Skin of body (tissue), 2 donors: ENCODE data around the gene CST7. TPM values are rescaled to one million over a fixed set of nuclear protein-coding genes. Genes with fewer than 3 reads are reported as not detected.

Source experiments
- DNase-seq: peaks from one replicate; lab custom pipeline; 2025; lab: John Stamatoyannopoulos, UW
- total RNA-seq: library from RNA; depleted of rRNA; stranded (reverse); fragments of >200 nt; gene quantifications from one replicate; pipeline ENCODE4 v1.2.3, GENCODE V29; 2014

Gene CST7
- total RNA-seq, 1 donor from 2014 or later, result 9.4 TPM

DNA sequence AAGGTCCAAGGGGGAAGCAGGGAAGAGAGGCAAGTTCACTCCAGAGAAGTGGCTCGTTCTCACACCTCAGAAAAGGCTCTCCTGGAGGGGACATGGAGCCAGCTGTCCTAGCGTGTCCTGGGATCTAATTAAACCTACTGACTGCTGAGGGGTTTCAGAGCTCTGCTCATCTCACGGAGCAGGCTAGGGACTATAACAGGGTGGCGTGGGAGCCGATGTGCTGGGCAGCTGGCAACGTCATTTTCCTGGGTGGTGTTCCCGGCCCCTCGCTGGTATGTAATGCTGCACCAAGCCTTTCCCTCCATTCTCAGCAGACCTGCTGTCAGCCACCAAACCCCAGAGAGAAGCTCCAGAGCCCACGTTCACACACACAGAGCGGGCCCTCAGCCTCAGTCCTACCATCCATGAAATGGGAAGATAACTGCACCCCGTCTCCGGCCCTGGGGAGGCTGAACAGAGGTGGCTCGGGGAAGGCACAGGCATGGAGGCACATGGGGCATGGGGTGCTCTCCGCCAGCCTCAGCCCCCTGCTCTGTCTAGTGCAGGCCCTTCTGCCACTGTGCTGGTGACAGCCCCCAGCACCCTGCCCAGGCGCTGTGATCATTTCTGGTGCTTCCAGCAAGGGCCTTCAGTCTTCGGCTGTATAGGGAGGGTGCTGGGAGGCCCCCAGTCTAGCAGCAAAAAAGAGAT, 1.9 kb downstream of the CST7 start:
- no peak for DNase-seq

GRCh38 chr20:24951536-24952083, 2.5 kb downstream of the CST7 start:
- DNase-seq, result no peak

GRCh38 chr20:24952376-24953208, 3.5 kb downstream of the CST7 start:
- no peak for DNase-seq

DNA sequence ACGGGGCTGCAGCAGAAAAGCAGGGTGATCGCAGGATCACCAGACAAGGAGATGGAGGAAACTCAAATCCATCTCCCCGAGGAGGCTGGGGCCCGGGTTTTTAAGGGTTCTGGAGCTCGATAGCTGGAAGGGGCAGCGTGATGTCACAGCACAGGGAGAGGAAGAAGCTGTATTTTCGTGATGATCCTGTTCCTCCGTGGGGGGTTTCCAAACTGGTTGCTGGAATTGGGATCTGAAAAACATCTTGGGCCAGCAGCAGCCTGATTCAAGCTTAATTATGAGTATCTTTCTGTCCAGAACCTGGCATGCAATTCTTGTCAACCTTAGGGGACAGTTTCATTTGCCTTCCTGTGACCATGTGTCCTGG, 4.1 kb downstream of the CST7 start:
- no peak for DNase-seq

DNA sequence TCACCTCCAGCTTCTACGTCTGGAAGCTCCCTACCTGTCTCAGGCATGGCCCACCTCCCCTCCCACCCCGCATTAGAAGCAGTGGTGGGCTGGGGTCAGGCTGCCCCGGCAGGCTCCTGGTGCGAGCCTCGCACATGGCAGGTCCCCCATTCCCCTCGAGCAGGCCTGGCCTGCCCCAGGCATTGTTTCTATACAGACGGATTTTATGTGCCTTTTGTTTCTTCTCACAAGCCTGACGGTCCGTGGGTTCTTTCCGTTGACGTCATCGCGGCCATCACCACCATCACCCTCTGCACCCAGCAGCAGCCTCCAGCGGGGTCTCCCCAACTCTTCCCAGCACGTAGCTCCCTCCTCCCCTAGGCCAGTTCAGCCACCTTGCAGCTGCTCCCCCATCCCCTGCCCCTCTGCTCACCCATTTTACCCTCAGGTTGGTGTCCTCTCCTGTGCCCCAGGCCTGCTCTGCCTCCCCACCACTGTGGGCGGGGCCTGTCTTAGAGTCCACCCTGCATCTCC, 4.6 kb downstream of the CST7 start:
- DNase-seq, result no peak

DNA sequence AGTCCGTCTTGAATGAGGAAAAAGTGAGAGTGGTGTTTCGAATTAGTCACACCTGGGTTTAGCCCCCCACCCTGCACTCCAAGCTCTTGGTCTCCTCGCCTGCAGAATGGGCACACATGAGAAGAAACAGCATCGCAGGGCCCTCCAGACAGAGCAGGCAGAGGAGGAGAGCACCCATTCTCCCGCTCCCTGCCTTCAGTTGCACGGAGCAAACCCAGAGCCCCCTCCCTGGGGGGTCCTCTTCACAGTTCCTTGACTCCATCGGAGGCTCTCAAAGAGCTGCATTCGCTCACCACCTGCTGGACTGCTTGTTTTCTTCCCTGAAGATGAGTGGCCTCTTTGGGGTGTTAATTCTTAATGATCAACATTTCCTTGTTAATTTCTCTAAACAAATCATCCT, 5.1 kb downstream of the CST7 start:
- no peak for DNase-seq

DNA sequence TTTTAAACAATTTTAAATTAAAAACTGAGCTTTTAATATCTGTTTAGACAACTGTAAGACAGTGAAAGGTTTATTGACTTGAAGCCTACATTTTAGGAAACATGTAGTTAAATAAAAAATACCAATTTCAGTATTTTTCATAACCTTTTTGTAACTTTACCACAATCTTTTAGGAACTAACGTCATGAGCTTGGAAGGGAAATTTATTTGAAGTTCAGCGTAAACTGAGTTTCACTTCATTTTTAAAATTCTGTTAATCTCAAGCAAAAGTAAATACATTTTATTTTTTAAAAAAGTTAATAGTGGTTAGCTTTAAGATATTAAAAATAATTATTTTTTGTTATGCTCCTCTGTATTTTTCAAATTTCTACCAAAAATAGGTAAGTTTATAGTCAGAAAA, 5.5 kb downstream of the CST7 start:
- DNase-seq, result no peak

GRCh38 chr20:24955045-24955444, 6.0 kb downstream of the CST7 start:
- DNase-seq, result no peak

GRCh38 chr20:24956001-24956841, 7.2 kb downstream of the CST7 start:
- no peak for DNase-seq

DNA sequence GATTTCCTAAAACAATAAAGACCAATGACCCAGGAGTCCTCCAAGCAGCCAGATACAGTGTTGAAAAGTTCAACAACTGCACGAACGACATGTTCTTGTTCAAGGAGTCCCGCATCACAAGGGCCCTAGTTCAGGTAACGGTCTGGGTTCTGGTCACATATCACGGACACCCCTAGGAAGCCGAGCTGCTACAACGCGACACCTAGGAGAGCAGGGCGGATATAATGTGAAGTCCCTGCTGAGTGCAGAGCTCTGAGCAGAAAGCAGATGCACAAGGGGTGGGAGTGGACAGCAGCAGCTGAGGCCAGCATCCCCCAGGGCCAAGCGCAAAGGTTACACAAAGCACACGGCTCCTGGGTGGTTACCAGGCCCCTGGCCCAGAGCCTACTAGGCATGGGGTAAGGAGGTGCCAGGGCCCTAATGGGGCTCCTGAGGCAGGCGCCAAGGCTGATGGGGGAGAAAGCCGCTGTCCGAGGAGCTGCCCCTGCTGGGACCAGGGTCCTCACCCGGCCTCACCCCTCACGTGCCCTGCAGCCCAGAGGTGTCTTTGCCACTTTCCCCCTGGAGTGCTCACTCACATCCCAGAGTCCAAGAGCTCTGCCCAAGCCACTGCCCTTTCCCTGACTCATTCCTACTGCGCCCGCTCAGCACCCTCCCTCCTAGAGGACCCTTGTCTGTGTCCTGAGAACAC, 8.4 kb downstream of the CST7 start:
- DNase-seq, result no peak

DNA sequence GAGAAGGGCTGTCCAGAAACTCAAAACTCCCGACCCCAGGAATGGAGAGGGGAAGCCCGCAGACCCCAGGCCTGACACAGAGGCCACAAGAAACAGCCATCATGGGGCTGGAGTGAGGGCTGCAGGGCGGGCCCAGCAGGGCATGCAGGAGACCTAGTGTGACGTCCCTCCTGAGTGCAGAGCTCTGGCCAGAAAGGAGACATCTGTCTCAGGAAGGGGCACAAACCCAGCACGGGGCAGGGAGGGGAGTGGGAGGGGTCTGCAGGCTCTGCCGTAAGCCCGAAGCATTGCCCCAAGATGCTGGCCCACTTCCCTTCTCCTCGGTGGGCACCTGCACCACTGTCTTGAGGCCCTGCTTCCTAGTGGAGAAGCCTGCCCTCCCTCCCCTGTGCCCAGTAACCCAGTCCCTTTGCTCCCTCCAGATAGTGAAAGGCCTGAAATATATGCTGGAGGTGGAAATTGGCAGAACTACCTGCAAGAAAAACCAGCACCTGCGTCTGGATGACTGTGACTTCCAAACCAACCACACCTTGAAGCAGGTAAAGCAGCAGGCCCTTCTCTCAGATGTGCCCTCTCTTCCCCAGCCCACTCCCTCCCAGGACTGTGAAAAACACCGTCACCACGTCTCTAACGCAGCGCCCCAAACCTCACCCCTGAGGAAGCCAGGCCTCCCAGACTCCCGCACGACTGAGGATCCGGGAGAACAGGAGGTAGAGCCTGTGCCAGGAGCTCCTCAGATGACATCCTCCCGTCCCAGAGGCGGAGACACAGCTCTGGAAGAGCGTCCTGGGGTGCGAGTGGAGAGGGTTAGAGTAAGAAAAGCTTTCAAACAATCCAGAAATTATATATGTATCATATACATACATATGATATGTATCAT, 9.7 kb downstream of the CST7 start:
- DNase-seq, result no peak

DNA sequence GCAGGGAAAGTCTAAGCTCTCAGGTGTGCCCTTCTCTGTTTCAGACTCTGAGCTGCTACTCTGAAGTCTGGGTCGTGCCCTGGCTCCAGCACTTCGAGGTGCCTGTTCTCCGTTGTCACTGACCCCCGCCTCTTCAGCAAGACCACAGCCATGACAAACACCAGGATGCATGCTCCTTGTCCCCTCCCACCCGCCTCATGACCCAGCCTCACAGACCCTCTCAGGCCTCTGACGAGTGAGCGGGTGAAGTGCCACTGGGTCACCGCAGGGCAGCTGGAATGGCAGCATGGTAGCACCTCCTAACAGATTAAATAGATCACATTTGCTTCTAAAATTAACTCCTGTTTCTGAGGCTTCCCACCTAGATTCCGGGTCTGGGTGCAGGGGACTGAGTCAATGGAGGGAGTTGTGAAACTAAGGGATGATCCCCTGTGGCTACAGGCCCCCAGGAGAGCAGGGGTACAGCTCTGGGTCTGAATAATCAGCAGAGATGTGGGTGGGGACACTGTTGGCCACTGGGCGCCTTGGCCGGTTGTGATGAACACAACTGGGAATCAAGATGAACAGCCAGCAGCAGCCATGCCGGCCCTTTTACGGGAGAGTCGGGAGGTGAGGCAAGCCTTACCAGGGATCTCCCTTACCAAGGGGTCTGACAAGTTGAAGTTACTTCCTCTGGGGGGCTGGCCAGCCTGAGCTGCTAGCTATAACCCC, 10.7 kb downstream of the CST7 start:
- DNase-seq, result no peak

DNA sequence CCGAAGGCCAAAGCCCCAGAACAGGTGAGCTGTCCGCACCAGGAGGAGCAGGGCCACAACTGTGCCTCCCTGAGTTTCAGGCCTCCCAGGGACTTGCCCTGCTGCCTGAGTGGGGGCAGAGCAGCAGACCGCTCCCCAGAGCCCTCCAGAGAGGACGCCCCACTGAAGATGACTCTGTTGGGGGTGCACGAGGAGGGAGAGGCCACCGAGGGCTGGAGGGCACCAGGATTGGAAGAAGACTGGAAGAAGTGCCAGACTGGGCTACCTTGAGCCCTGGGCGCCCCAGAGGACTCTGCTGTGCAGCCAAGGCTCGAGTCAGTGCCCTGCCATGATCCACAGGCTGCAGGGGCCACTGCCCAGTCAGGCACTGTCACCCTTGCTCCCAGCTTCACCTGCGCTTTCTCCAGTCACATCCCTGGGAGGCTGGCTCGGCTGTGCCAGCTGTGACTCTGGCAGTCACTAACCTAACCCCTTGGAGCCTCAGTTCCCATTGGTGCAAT, 11.3 kb downstream of the CST7 start:
- no peak for DNase-seq

DNA sequence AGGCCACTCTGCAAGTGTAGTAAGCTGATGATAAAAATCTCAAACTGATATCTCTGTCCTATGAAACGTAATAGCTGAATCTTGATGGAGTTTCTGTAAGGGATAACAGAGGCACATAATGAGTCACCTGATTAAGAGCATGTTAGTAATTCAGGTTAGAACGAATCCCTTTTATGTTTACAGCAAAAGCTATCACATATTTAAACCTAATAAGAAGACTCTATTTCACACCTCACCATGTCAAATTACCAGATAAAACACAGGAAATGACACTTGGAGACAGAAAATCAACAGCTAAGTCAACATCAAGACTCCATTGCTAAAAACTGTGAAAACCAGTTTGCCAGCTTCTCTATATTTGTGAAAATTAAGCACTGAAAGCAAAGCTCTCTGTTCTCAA, 11.8 kb downstream of the CST7 start:
- no peak for DNase-seq

DNA sequence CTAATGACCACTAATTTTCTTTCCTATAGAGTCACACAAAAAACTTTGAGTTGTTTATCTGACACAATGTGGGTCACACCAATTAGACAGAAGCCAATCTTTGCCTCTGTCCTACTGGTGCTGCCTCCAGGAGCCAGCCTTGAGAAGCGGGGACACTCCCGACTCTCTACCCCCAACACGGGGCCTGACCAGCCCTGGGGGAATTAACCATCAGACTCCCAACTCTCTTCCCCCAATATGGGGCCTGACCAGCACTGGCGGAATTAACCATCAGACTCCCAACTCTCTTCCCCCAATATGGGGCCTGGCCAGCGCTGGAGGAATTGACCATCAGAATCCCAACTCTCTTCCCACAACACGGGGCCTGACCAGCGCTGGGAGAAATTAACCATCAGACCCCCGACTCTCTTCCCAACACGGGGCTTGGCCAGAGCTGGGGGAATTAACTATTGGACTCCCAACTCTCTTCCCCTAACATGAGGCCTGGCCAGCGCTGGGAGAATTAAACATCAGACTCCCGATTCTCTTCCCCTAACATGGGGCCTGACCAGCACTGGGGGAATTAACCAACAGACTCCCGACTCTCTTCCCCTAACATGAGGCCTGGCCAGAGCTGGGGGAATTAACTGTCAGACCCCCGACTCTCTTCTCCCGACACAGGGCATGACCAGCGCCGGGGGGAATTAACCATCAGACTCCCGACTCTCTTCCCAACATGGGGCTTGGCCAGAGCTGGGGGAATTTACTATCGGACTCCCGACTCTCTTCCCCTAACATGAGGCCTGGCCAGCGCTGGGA, 12.5 kb downstream of the CST7 start:
- no peak for DNase-seq

- no peak for DNase-seq
Observed at GRCh38 chr20:24962182-24962492, 13.1 kb downstream of the CST7 start.

DNA sequence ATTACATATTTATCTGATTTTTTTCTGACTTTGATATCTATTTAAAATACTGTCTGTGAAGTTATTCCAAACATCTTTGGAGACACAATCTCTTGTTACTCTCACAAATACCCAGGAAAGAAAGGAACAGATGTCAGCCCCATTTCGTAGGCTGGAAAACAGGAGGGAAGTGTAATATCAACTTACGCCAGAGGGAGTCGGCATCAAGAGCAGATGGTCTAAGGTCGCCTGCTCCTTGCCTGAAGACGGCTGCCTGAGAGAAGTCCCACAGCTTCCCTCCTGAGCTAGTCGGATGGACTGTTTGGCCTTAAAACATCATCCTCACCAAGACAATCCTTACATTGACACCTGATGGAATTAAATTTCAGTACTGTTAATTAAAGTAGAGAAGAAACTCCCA, 13.4 kb downstream of the CST7 start:
- DNase-seq, result no peak

GRCh38 chr20:24963672-24964505, 14.8 kb downstream of the CST7 start:
- no peak for DNase-seq
